ENCODE results near the gene HHAT. TPM values are rescaled to one million over a fixed set of nuclear protein-coding genes. Genes with fewer than 3 reads are reported as not detected.

HHAT gene
- total and polyA plus RNA-seq, 2 of the 13 experiments (the other 11 are each of a cell fraction or from before 2014, with no cell fraction given) = 2.6 to 4.9 TPM

GRCh38 chr1:210413951-210414350 lies 85.2 kb downstream of the HHAT start:
- ChIA-PET CTCF (ENCODE audit: low intra/inter-chr PET ratio, low total read pairs) (no interaction called here), POLR2A (no interaction called here)
- in situ Hi-C loops (cut with HindIII; ENCODE audit: extremely low pct_ligation_motif_present, low pct_unique_long_range_greater_than_20kb) = no loop called here

More at GRCh38 chr1:210413951-210414350, 85.2 kb downstream of the HHAT start:
- no peaks in the 10 kb centered on the region for H3K27me3 ChIP-seq (ENCODE audit: control insufficient read depth in 1 of 2, insufficient read depth in 2 of 2, low read length in 2 of 2)
- no TSS peak for BruUV-seq (replicated peaks)
- intact Hi-C loops (cut with micrococcal nuclease; ENCODE audit: unreplicated experiment) = no loop called here
- H3K36me3 ChIP-seq (replicated peaks in 1 of 2; ENCODE audit: control insufficient read depth in 1 of 2, insufficient read depth in 2 of 2, low read length in 2 of 2) = no peaks in the 10 kb centered on the region
- H3K79me2 ChIP-seq (ENCODE audit: insufficient read depth, low read length) = no peaks in the 10 kb centered on the region
- H4K20me1 ChIP-seq (ENCODE audit: insufficient read depth, low read length) = no peaks in the 10 kb centered on the region
- H3K4me1 ChIP-seq (ENCODE audit: insufficient read depth, low read length) = no peaks in the 10 kb centered on the region
- H3K9me3 ChIP-seq (ENCODE audit: low read length) = no peaks in the 10 kb centered on the region
- H3K9ac ChIP-seq (ENCODE audit: insufficient read depth, low read depth, low read length) = no peak overlapping the region
- H3K27ac ChIP-seq (ENCODE audit: extremely low read length, insufficient read depth, low read length) = no peak overlapping the region
- no peak for DNase-seq (ENCODE audit: low spot score)
- ATAC-seq = no peak
- TF ChIP-seq ZNF138 (CRISPR knock-in tag; IDR thresholded peaks at IDR 0.05; ENCODE audit: low read depth) = no peak
- TF ChIP-seq ZFP36L2 (CRISPR knock-in tag; IDR thresholded peaks at IDR 0.05) = no peak
- TF ChIP-seq KLF11 (CRISPR knock-in tag; IDR thresholded peaks at IDR 0.05) = no peak
- no peak for TF ChIP-seq ZBTB37 (CRISPR knock-in tag; IDR thresholded peaks at IDR 0.05)
- no peak for TF ChIP-seq TEF (CRISPR knock-in tag; IDR thresholded peaks at IDR 0.05)
- TF ChIP-seq SSRP1 (CRISPR knock-in tag; IDR thresholded peaks at IDR 0.05) = no peak
- no peak for TF ChIP-seq ZUFSP (CRISPR knock-in tag; IDR thresholded peaks at IDR 0.05; ENCODE audit: borderline replicate concordance)
- no peak for TF ChIP-seq GLI4 (CRISPR knock-in tag; IDR thresholded peaks at IDR 0.05; ENCODE audit: borderline replicate concordance)
- TF ChIP-seq ZNF639 (CRISPR knock-in tag; conservative IDR thresholded peaks at IDR 0.05) = no peak
- 81% methylated on average over 4 of the region's 4 CpGs for WGBS (ENCODE audit: low lambda C conversion rate)
- no peak overlapping the region for H3K4me2 ChIP-seq (ENCODE audit: low read depth, low read length)
- no peak for FAIRE-seq
- H2AFZ ChIP-seq (ENCODE audit: low read length) = no peak overlapping the region
- no peak overlapping the region for H3K4me3 ChIP-seq (replicated peaks in 1 of 3; ENCODE audit: insufficient read depth in 1 of 3, low read depth in 2 of 3, low read length in 3 of 3)
